HEK293 (cell line): ENCODE measurements around the gene BEND7.
"Not testable (repeated sequence)": the region's sequence is repeated elsewhere in the genome, so short reads cannot be mapped to it uniquely, and the experiment has no call there.

ENCODE experiments used
- CTCF ChIA-PET: fragments of 350-600 bp; formaldehyde crosslinking; extraction: SDS; loops from one replicate; lab custom pipeline; 2021; ENCODE audit warnings: antibody characterized with exemption; lab: Yijun Ruan, JAX
- POLR2A ChIA-PET: fragments of 300-600 bp; formaldehyde crosslinking; extraction: SDS; loops from one replicate; lab custom pipeline; 2020; ENCODE audit warnings: antibody characterized with exemption, inconsistent platforms; lab: Yijun Ruan, JAX
- H3K27ac ChIP-seq: fragments of 200-500 bp; sonication (Bioruptor generic); 2 replicates; pipeline ENCODE4 v1.5.1; 2014; ENCODE audit warnings: low read depth, low read length, control low read depth, inconsistent platforms; ENCODE audit errors: extremely low read depth
- H3K36me3 ChIP-seq, 2 experiments: fragments of 200-500 bp in 1 of 2; sonication (Bioruptor generic) in 1 of 2; 1 replicate in 1 of 2; 2 replicates in 1 of 2; pipeline ENCODE4 v1.5.1; 2014 to 2017; ENCODE audit warnings: inconsistent platforms in 2 of 2, low read length in 2 of 2; ENCODE audit not compliant: control insufficient read depth in 2 of 2, insufficient read depth in 1 of 2
- H3K4me1 ChIP-seq: fragments of 200-500 bp; sonication (Bioruptor generic); 2 replicates; pipeline ENCODE4 v1.5.1; 2014; ENCODE audit warnings: mild to moderate bottlenecking, low read length, inconsistent platforms; ENCODE audit not compliant: control insufficient read depth, insufficient read depth
- H3K4me3 ChIP-seq: 2 replicates; pipeline ENCODE4 v1.5.1; 2011; ENCODE audit warnings: low read depth, mild to moderate bottlenecking, control low read depth, low read length, moderate library complexity
- H3K9me3 ChIP-seq: fragments of 200-500 bp; sonication (Bioruptor generic); 2 replicates; pipeline ENCODE4 v1.5.1; 2014; ENCODE audit warnings: low read depth, low read length, inconsistent platforms; ENCODE audit not compliant: control insufficient read depth, insufficient read depth
- GLI4 ChIP-seq: fragments of 450-650 bp; formaldehyde crosslinking; IDR thresholded peaks from 2 replicates; pipeline ENCODE4 v1.5.1; 2016; ENCODE audit warnings: missing biosample characterization, missing genetic modification characterization
- HOXA7 ChIP-seq: sonication (generic); formaldehyde crosslinking; IDR thresholded peaks from 2 replicates; pipeline ENCODE4 v1.8.1; 2022; ENCODE audit warnings: missing genetic modification reagents, borderline replicate concordance
- KLF7 ChIP-seq: fragments of 450-650 bp; formaldehyde crosslinking; IDR thresholded peaks from 2 replicates; pipeline ENCODE4 v1.5.1; 2016; ENCODE audit warnings: missing biosample characterization, missing genetic modification characterization, borderline replicate concordance
- MZF1 ChIP-seq: fragments of 450-650 bp; formaldehyde crosslinking; IDR thresholded peaks from 2 replicates; pipeline ENCODE4 v1.5.1; 2017; ENCODE audit warnings: missing biosample characterization, missing genetic modification characterization, borderline replicate concordance
- TCF7L2 ChIP-seq: IDR thresholded peaks from 2 replicates; pipeline ENCODE4 v1.6.1; 2011; ENCODE audit warnings: low read depth, mild to moderate bottlenecking, inconsistent platforms, low read length, moderate library complexity, borderline replicate concordance
- ZBTB7A ChIP-seq: fragments of 450-650 bp; formaldehyde crosslinking; IDR thresholded peaks from 2 replicates; pipeline ENCODE4 v1.5.1; 2016; ENCODE audit warnings: low read depth, missing biosample characterization, missing genetic modification characterization
- ZNF16 ChIP-seq: fragments of 450-650 bp; formaldehyde crosslinking; IDR thresholded peaks from 2 replicates; pipeline ENCODE4 v1.5.1; 2016; ENCODE audit warnings: low read depth, missing biosample characterization, missing genetic modification characterization
- ZNF2 ChIP-seq: fragments of 450-650 bp; formaldehyde crosslinking; IDR thresholded peaks from 2 replicates; pipeline ENCODE4 v1.5.1; 2016; ENCODE audit warnings: missing biosample characterization, missing genetic modification characterization
- ZNF404 ChIP-seq: fragments of 450-650 bp; formaldehyde crosslinking; IDR thresholded peaks from 2 replicates; pipeline ENCODE4 v1.5.1; 2017; ENCODE audit warnings: missing biosample characterization, missing genetic modification characterization
- ZNF624 ChIP-seq: fragments of 450-650 bp; formaldehyde crosslinking; IDR thresholded peaks from 2 replicates; pipeline ENCODE4 v1.5.1; 2017; ENCODE audit warnings: missing biosample characterization, missing genetic modification characterization
- ZNF777 ChIP-seq: fragments of 450-650 bp; formaldehyde crosslinking; IDR thresholded peaks from 2 replicates; pipeline ENCODE4 v1.5.1; 2017; ENCODE audit warnings: missing biosample characterization, missing genetic modification characterization, borderline replicate concordance
- TF ChIP-seq, protein P1 (sequence below): fragments of 450-650 bp; formaldehyde crosslinking; IDR thresholded peaks from 2 replicates; pipeline ENCODE4 v1.5.1; 2017; ENCODE audit warnings: missing biosample characterization, missing genetic modification characterization
- TF ChIP-seq, protein P2 (sequence below): sonication (generic); formaldehyde crosslinking; IDR thresholded peaks from 2 replicates; pipeline ENCODE4 v1.8.1; 2022; ENCODE audit warnings: mild to moderate bottlenecking, moderate library complexity, missing genetic modification reagents
- TF ChIP-seq, protein P3 (sequence below): fragments of 450-650 bp; formaldehyde crosslinking; IDR thresholded peaks from 2 replicates; pipeline ENCODE4 v1.5.1; 2016; ENCODE audit warnings: missing biosample characterization, missing genetic modification characterization, low read depth
- TF ChIP-seq, protein P4 (sequence below): fragments of 450-650 bp; formaldehyde crosslinking; IDR thresholded peaks from 2 replicates; pipeline ENCODE4 v1.5.1; 2016; ENCODE audit warnings: missing biosample characterization, missing genetic modification characterization

The BEND7 gene

DNA sequence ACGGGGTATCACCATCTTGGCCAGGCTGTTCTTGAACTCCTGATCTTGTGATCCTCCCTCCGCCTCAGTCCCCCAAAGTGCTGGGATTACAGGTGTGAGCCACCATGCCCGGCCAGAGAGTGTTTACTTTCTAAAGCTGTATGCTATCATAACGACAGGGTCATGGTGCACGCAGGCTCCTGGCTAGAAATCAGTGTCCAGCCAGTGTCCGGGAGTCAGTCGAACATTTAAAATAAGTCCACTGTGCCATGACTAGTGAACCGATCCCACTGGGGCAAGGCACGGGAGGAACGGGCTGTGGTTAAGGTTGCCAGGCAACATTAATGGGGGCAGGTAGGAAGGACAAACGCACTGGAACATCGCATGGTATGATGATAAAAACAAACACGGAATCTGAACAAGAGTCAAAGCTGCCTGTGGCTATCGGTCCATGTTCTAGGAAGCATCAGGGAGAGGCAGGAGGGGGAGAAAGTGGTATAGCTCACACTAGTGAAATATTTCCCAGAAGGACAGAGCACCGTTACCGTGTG is 91.7 kb downstream of the BEND7 start:
- TF ChIP-seq, protein P1, sequence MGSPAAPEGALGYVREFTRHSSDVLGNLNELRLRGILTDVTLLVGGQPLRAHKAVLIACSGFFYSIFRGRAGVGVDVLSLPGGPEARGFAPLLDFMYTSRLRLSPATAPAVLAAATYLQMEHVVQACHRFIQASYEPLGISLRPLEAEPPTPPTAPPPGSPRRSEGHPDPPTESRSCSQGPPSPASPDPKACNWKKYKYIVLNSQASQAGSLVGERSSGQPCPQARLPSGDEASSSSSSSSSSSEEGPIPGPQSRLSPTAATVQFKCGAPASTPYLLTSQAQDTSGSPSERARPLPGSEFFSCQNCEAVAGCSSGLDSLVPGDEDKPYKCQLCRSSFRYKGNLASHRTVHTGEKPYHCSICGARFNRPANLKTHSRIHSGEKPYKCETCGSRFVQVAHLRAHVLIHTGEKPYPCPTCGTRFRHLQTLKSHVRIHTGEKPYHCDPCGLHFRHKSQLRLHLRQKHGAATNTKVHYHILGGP = no peak
- TF ChIP-seq GLI4 (no peak), HOXA7 (CRISPR knock-in tag) (no peak), ZBTB7A (tag by site-specific recombination) (no peak), TCF7L2 (no peak)
- Histone ChIP-seq H3K27ac (no peak overlapping the region), H3K4me3 (no peak overlapping the region), H3K36me3 (no peaks in the 10 kb centered on the region), H3K9me3 (no peaks in the 10 kb centered on the region), H3K4me1 (no peaks in the 10 kb centered on the region)
- CTCF ChIA-PET = interaction anchor here (0.5 to 1.7 kb wide), 4 partner anchors 12 to 729 kb away, joined by 3 to 4 read pairs (median 4); no protein-coding TSS in a partner anchor
- POLR2A ChIA-PET = interaction anchor here (0.7 kb wide), 1 partner anchor 87 kb away, joined by 6 read pairs; no protein-coding TSS in a partner anchor

DNA sequence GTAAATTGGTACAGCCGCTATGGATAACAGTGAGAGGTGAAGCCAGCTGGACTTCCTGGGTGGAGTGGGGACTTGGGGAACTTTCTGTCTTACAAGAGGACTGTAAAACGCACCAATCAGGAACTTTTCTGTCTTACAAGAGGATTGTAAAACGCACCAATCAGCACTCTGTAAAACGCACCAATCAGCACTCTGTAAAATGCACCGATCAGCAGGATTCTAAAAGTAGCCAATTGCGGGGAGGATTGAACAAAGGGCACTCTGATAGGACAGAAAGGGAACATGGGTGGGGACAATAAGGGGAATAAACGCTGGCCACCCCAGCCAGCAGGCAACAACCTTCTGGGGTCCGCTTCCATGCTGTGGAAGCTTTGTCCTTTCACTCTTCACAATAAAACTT is 100.9 kb downstream of the BEND7 start:
- CTCF ChIA-PET = interaction anchor here (1.1 to 2.3 kb wide), 2 partner anchors 12 to 109 kb away, joined by 4 to 16 read pairs; no protein-coding TSS in a partner anchor
- POLR2A ChIA-PET = not testable (repeated sequence)

DNA sequence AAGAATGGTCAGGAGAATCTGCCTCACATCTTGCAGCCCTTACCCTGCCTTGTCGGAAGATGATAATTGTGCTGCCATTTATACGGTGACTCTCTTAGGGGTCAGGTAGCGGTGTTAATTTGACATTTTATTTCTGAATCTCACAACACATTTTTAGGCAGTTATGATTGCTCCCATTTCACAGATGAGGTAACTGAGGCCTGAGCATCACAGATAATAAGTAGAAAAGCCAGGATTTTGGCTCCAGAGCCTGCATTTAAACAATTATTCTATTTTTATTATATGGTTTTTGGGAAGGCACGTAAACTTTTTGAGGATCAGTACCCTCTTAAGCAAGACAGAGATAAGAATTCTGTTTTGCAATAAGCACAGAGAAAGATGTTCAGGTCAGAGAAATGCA is 103.4 kb downstream of the BEND7 start:
- Histone ChIP-seq H3K4me1 (no peaks in the 10 kb centered on the region), H3K9me3 (no peaks in the 10 kb centered on the region), H3K36me3 (no peaks in the 10 kb centered on the region), H3K4me3 (no peak overlapping the region), H3K27ac (no peak overlapping the region)
- ChIA-PET CTCF (interaction anchor here (0.7 kb wide), 1 partner anchor 15 kb away, joined by 3 read pairs; no protein-coding TSS in a partner anchor), POLR2A (no interaction called here)
- TF ChIP-seq ZNF777 = no peak
- no peak for TF ChIP-seq KLF7 (tag by site-specific recombination)

More for the DNA sequence above, 100.9 kb downstream of the BEND7 start:
- not testable (repeated sequence) for H3K27ac ChIP-seq, H3K36me3 ChIP-seq, H3K4me3 ChIP-seq, H3K4me1 ChIP-seq, H3K9me3 ChIP-seq

DNA sequence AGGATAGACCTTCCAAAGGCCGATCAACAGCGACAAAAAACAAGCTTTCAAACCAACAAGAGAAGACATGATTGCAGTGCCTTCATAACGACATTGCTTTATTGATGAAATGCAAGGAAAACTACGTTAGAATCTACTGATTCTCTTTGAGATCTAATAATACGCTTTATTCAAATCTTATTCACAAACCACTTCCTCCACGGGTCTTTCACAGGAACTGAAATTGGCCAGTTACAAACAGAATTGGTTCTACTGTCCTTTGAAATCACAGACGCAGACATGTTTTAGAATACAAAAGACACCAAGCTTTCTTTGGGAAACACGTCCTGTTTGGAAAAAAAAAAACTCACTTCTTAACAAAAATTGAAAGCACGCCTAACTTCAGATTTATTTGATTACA is 106.0 kb downstream of the BEND7 start:
- no peaks in the 10 kb centered on the region for H3K4me1 ChIP-seq
- no peak for TF ChIP-seq ZNF404 (tag by site-specific recombination)
- TF ChIP-seq, protein P2, sequence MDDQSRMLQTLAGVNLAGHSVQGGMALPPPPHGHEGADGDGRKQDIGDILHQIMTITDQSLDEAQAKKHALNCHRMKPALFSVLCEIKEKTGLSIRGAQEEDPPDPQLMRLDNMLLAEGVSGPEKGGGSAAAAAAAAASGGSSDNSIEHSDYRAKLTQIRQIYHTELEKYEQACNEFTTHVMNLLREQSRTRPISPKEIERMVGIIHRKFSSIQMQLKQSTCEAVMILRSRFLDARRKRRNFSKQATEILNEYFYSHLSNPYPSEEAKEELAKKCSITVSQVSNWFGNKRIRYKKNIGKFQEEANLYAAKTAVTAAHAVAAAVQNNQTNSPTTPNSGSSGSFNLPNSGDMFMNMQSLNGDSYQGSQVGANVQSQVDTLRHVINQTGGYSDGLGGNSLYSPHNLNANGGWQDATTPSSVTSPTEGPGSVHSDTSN (CRISPR knock-in tag) = no peak
- no peak for TF ChIP-seq ZNF2 (tag by site-specific recombination)
- no peak for TF ChIP-seq ZNF16
- TF ChIP-seq MZF1 (tag by site-specific recombination) = no peak
- TF ChIP-seq, protein P3, sequence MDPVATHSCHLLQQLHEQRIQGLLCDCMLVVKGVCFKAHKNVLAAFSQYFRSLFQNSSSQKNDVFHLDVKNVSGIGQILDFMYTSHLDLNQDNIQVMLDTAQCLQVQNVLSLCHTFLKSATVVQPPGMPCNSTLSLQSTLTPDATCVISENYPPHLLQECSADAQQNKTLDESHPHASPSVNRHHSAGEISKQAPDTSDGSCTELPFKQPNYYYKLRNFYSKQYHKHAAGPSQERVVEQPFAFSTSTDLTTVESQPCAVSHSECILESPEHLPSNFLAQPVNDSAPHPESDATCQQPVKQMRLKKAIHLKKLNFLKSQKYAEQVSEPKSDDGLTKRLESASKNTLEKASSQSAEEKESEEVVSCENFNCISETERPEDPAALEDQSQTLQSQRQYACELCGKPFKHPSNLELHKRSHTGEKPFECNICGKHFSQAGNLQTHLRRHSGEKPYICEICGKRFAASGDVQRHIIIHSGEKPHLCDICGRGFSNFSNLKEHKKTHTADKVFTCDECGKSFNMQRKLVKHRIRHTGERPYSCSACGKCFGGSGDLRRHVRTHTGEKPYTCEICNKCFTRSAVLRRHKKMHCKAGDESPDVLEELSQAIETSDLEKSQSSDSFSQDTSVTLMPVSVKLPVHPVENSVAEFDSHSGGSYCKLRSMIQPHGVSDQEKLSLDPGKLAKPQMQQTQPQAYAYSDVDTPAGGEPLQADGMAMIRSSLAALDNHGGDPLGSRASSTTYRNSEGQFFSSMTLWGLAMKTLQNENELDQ = no peak
- TF ChIP-seq ZNF624 (tag by site-specific recombination) = no peak
- TF ChIP-seq, protein P4, sequence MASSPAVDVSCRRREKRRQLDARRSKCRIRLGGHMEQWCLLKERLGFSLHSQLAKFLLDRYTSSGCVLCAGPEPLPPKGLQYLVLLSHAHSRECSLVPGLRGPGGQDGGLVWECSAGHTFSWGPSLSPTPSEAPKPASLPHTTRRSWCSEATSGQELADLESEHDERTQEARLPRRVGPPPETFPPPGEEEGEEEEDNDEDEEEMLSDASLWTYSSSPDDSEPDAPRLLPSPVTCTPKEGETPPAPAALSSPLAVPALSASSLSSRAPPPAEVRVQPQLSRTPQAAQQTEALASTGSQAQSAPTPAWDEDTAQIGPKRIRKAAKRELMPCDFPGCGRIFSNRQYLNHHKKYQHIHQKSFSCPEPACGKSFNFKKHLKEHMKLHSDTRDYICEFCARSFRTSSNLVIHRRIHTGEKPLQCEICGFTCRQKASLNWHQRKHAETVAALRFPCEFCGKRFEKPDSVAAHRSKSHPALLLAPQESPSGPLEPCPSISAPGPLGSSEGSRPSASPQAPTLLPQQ = no peak
- POLR2A ChIA-PET = no interaction called here
- no peak overlapping the region for H3K27ac ChIP-seq
- no peaks in the 10 kb centered on the region for H3K36me3 ChIP-seq
- no peaks in the 10 kb centered on the region for H3K9me3 ChIP-seq
- CTCF ChIA-PET = interaction anchor here (1.6 to 4.0 kb wide), 2 partner anchors 12 to 18 kb away, joined by 8 to 14 read pairs; no protein-coding TSS in a partner anchor
- no peak overlapping the region for H3K4me3 ChIP-seq
